OCI-LY7 (cell line): Measurements from ENCODE around the gene PNMA8B. TPM values are rescaled to one million over a fixed set of nuclear protein-coding genes. Genes with fewer than 3 reads are reported as not detected.
A peak's percentile ranks its signal among the peaks of the same experiment; 100 is the strongest.

ENCODE experiments used
- BruUV-seq: library from RNA; stranded (reverse); fragments of 400-500 nt; replicated peaks from 2 replicates; lab custom pipeline; 2021; lab: Mats Ljungman, UMichigan
- CTCF ChIA-PET: fragments of 300-600 bp; sonication (Branson Sonifier 250); formaldehyde crosslinking; loops from one replicate; lab custom pipeline; 2022; ENCODE audit warnings: antibody characterized with exemption; ENCODE audit not compliant: unreplicated experiment; lab: Charles Lee
- POLR2A ChIA-PET: fragments of 300-600 bp; sonication (Branson Sonifier 250); formaldehyde crosslinking; loops from one replicate; lab custom pipeline; 2022; ENCODE audit warnings: antibody characterized with exemption; lab: Charles Lee
- DNase-seq: peaks from one replicate; pipeline ENCODE4 v3.0.0-alpha.2; 2015; ENCODE audit warnings: low spot score
- H2AFZ ChIP-seq: fragments of 200-600 bp; sonication (generic), shearing (Covaris generic); 2 replicates; pipeline ENCODE4 v1.6.1; 2014; ENCODE audit warnings: mild to moderate bottlenecking, antibody characterized with exemption, low read length, moderate library complexity
- H3K27ac ChIP-seq: fragments of 200-600 bp; sonication (generic); 2 replicates; pipeline ENCODE4 v1.5.1; 2014; ENCODE audit warnings: mixed run types, low read depth, mild to moderate bottlenecking, moderate library complexity, low read length, inconsistent platforms; ENCODE audit not compliant: poor library complexity, severe bottlenecking
- H3K36me3 ChIP-seq: fragments of 200-600 bp; sonication (generic); 2 replicates; pipeline ENCODE4 v1.6.1; 2014; ENCODE audit warnings: mild to moderate bottlenecking, antibody characterized with exemption, low read length, moderate library complexity, mixed read lengths; ENCODE audit not compliant: insufficient read depth
- H3K4me1 ChIP-seq: fragments of 200-600 bp; sonication (generic); 2 replicates; pipeline ENCODE4 v1.5.1; 2014; ENCODE audit warnings: mild to moderate bottlenecking, low read length; ENCODE audit not compliant: insufficient read depth, poor library complexity, severe bottlenecking
- H3K4me2 ChIP-seq: fragments of 200-600 bp; sonication (generic); 2 replicates; pipeline ENCODE4 v1.6.1; 2014; ENCODE audit warnings: mild to moderate bottlenecking, low read length
- H3K4me3 ChIP-seq: fragments of 200-600 bp; sonication (generic); 2 replicates; pipeline ENCODE4 v1.5.1; 2014; ENCODE audit warnings: mild to moderate bottlenecking, low read depth, low read length; ENCODE audit not compliant: poor library complexity, severe bottlenecking
- H3K79me2 ChIP-seq: fragments of 200-600 bp; sonication (generic); 2 replicates; pipeline ENCODE4 v1.6.1; 2016; ENCODE audit warnings: low read depth, mild to moderate bottlenecking, low read length, moderate library complexity, mixed read lengths; ENCODE audit not compliant: insufficient read depth
- H3K9me2 ChIP-seq: fragments of 200-600 bp; sonication (generic); 2 replicates; pipeline ENCODE4 v1.6.1; 2016; ENCODE audit warnings: mild to moderate bottlenecking, low read length, mixed read lengths; ENCODE audit not compliant: insufficient read depth
- H3K9me3 ChIP-seq: fragments of 200-600 bp; sonication (generic); 2 replicates; pipeline ENCODE4 v1.6.1; 2014; ENCODE audit warnings: mild to moderate bottlenecking, mixed run types, low read length, mixed read lengths
- H4K20me1 ChIP-seq: fragments of 200-600 bp; sonication (generic); 2 replicates; pipeline ENCODE4 v1.6.1; 2014; ENCODE audit warnings: mild to moderate bottlenecking, antibody characterized with exemption, low read length, moderate library complexity, mixed read lengths; ENCODE audit not compliant: insufficient read depth
- CTCF ChIP-seq: fragments of 200-600 bp; sonication (generic); conservative IDR thresholded peaks from 2 replicates; pipeline ENCODE4 v1.5.1; 2014; ENCODE audit warnings: mild to moderate bottlenecking, antibody characterized with exemption, low read length, moderate library complexity, mixed read lengths
- EZH2phosphoT487 ChIP-seq: fragments of 200-600 bp; sonication (generic); IDR thresholded peaks from 2 replicates; pipeline ENCODE4 v1.6.1; 2018; ENCODE audit warnings: low read depth, borderline replicate concordance, mild to moderate bottlenecking, mixed run types, antibody characterized with exemption, low read length, moderate library complexity, mixed read lengths
- intact Hi-C: fragments of 100-400 bp; cut with micrococcal nuclease; formaldehyde crosslinking; loops from one replicate; pipeline ENCODE4 v1.10.0; 2022; ENCODE audit not compliant: unreplicated experiment
- total RNA-seq, 2 experiments: library from RNA; depleted of rRNA in 1 of 2; stranded (reverse); fragments of >200 nt in 1 of 2; shearing (Covaris generic) in 1 of 2; gene quantifications; 2 replicates each; pipeline ENCODE4 v1.2.3, GENCODE V29; 2014 to 2022

Gene PNMA8B
- total RNA-seq, 2 experiments from 2014 or later = 0.40 to 2.0 TPM

DNA sequence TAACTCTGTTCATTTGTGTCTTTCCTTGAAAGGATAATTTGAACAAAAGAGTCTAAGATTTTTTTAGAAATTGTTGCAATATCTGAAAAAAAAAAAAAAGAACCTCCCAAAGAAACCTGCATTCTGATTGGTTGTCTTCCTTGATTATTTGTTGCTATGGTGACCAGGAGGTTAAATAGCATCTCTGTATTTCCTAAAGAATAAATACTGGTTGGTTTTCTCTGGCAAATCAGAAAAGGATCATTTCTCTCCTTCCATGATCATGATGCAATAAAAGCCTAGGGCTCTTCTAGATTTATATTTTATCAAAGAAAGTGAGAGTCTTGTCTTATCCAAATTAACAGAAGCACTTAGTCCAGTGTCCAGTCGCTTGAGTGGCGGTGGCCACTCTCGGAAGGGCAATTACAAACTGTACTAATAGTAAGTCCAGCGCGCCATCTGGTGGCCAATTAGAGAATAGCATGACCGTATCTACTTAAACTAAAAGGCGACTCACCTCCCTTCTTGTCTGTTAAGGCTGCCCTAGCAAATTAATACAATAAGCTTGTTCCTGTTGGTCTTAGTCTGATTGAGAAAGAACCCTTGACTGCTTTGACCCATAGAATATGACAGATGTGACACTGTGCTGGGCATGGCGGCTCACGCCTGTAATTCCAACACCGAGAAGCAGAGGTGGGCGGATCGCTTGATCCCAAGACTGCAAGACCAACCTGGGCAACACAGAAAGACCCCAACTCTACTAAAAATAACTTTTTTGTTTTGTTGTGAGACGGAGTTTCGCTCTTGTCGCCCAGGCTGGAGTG lies 47.0 kb upstream of the PNMA8B start:
- no TSS peak for BruUV-seq
- no peak overlapping the region for H3K4me2 ChIP-seq
- no peaks in the 10 kb centered on the region for H3K9me3 ChIP-seq
- H3K27ac ChIP-seq = no peak overlapping the region
- TF ChIP-seq EZH2phosphoT487 (no peak), CTCF (peak; percentile 99)
- no peak overlapping the region for H3K4me3 ChIP-seq
- no peaks in the 10 kb centered on the region for H4K20me1 ChIP-seq
- intact Hi-C loops = loop anchor here (1.0 kb wide), 1 partner anchor 13 kb away; no protein-coding TSS in a partner anchor
- H3K9me2 ChIP-seq = no peaks in the 10 kb centered on the region
- H3K4me1 ChIP-seq = no peaks in the 10 kb centered on the region
- H3K79me2 ChIP-seq = no peaks in the 10 kb centered on the region
- H2AFZ ChIP-seq = no peak overlapping the region
- DNase-seq = peak; percentile 88
- POLR2A ChIA-PET = no interaction called here
- no peaks in the 10 kb centered on the region for H3K36me3 ChIP-seq
- CTCF ChIA-PET = interaction anchor here (0.6 to 1.1 kb wide), 2 partner anchors 19 to 384 kb away, joined by 3 to 4 read pairs; no protein-coding TSS in a partner anchor

DNA sequence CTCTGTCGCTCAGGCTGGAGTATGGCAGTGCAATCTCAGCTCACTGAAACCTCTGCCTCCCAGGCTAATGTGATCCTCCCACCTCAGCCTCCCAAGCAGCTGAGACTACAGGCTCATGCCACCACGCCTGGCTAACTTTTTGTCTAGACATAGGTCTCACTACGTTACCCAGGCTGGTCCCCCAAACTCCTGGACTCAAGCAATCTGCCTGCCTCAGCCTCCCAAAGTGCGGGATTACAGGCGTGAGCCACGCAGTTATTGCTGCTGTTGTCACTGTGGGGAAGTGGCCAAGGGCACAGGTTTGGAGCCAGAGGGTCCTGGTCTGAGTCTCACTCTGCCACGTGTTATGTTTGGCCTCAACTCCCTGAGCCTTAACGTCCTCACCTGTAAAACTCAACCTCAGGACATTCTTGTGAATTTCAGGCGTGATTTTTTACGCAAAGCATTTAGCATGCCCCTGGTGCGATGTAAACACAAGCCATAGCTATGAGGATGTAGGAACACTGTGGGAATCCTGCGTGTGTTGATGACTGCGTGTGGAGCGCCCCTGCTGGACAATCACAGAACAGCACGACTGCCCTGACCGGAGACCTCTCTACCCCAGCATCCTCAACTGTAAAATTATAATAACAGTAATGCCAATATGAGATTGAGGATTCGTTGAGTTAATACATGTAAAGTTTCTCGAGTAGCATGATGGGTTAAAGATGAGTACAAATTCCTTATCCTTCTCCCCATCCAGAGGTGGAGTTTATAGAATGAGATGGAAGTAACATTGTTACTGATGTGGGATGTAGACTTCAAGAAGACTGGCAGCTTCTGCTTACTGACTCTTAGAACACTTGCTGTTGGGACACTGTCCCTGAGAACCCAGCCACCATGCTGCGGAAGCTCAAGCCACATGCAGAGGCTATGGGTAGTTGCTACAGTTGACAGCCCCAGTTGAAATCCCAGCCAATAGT lies 41.8 kb upstream of the PNMA8B start:
- CTCF ChIA-PET = interaction anchor here (1.1 kb wide), 1 partner anchor 17 kb away, joined by 4 read pairs; no protein-coding TSS in a partner anchor
- H2AFZ ChIP-seq = no peak overlapping the region
- H4K20me1 ChIP-seq = no peaks in the 10 kb centered on the region
- no peak overlapping the region for H3K4me3 ChIP-seq
- TF ChIP-seq EZH2phosphoT487 (no peak), CTCF (peak; percentile 97)
- H3K36me3 ChIP-seq = no peaks in the 10 kb centered on the region
- no peak overlapping the region for H3K27ac ChIP-seq
- no peak overlapping the region for H3K4me2 ChIP-seq
- H3K9me2 ChIP-seq = no peaks in the 10 kb centered on the region
- no peaks in the 10 kb centered on the region for H3K79me2 ChIP-seq
- no peaks in the 10 kb centered on the region for H3K9me3 ChIP-seq
- BruUV-seq = no TSS peak
- intact Hi-C loops = no loop called here
- no peaks in the 10 kb centered on the region for H3K4me1 ChIP-seq
- POLR2A ChIA-PET = interaction anchor here (0.7 kb wide), 1 partner anchor 257 kb away, joined by 3 read pairs; no protein-coding TSS in a partner anchor
- peak; percentile 56 for DNase-seq
